Activated CD4-positive, alpha-beta memory T cell treated with anti-CD3 and anti-CD28 coated beads, Interleukin-2, amount 10 ng/mL, durations not matched to agents 7 days and 5 days (primary cell): Measurements from ENCODE around the gene SH2D5. TPM values are rescaled to one million over a fixed set of nuclear protein-coding genes. Genes with fewer than 3 reads are reported as not detected.

Experiments
- CTCF ChIA-PET: fragments of 350-600 bp; sonication (Branson Sonifier 250); formaldehyde crosslinking; loops from one replicate; lab custom pipeline; 2021; ENCODE audit warnings: antibody characterized with exemption, inconsistent platforms; lab: Charles Lee
- POLR2A ChIA-PET: fragments of 350-600 bp; sonication (Branson Sonifier 250); formaldehyde crosslinking; loops from one replicate; lab custom pipeline; 2021; ENCODE audit warnings: antibody characterized with exemption; lab: Charles Lee
- DNase-seq: peaks from one replicate; pipeline ENCODE4 v3.0.0-alpha.2; 2020
- H3K27ac Mint-ChIP-seq: one replicate; pipeline ENCODE4 v1.8.0; 2021; ENCODE audit warnings: mild to moderate bottlenecking, mixed read lengths
- H3K27me3 Mint-ChIP-seq: one replicate; pipeline ENCODE4 v1.8.0; 2021; ENCODE audit warnings: mixed read lengths
- H3K36me3 Mint-ChIP-seq: one replicate; pipeline ENCODE4 v1.8.0; 2021; ENCODE audit warnings: low read depth, mixed read lengths
- H3K4me1 Mint-ChIP-seq: one replicate; pipeline ENCODE4 v1.8.0; 2021; ENCODE audit warnings: mixed read lengths
- H3K4me3 Mint-ChIP-seq: one replicate; pipeline ENCODE4 v1.8.0; 2021; ENCODE audit warnings: mild to moderate bottlenecking, mixed read lengths
- H3K9me3 Mint-ChIP-seq: one replicate; pipeline ENCODE4 v1.8.0; 2021; ENCODE audit warnings: mixed read lengths
- total RNA-seq, 2 experiments: library from RNA; stranded (reverse); gene quantifications; one replicate each; pipeline ENCODE4 v1.2.3, GENCODE V29; 2021

Gene SH2D5
- total RNA-seq, 2 experiments from 2014 or later, result 0.23 TPM; not detected in 1

- Mint-ChIP-seq H3K27me3 (peaks cover 8% of the 10 kb centered on the region), H3K27ac (no peak overlapping the region), H3K4me3 (peak overlapping the region; percentile 79), H3K4me1 (peaks cover 12% of the 10 kb centered on the region), H3K9me3 (no peaks in the 10 kb centered on the region), H3K36me3 (no peaks in the 10 kb centered on the region)
- no peak for DNase-seq
- ChIA-PET CTCF (interaction anchor here (1.2 to 3.9 kb wide), 3 partner anchors 34 to 500 kb away, joined by 3 to 52 read pairs (median 3); no protein-coding TSS in a partner anchor), POLR2A (no interaction called here)
Measured at GRCh38 chr1:20695515-20695914, 37.0 kb downstream of the SH2D5 start.

DNA sequence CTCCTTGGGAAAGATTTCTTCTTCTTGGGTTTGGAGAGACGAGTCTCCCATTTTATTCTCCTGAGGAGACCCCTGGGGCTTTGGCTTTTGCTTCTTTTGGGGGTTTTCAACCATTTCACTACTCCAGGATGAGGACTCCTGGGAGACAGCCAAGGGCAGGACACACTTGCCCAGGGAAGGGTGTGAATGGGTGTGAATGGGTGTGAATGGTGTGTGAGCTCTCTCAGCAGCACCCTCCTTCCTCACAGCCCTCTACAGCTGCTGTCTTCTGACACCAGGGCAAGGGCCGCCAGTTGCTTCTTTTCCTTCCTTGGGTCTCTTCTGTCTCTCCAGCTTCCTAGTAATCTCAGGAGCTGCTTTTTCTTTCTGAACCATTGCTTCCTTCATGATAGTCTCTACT lies 38.9 kb downstream of the SH2D5 start:
- no peaks in the 10 kb centered on the region for H3K36me3 Mint-ChIP-seq
- peaks cover 12% of the 10 kb centered on the region for H3K4me1 Mint-ChIP-seq
- H3K9me3 Mint-ChIP-seq, result no peaks in the 10 kb centered on the region
- H3K4me3 Mint-ChIP-seq, result no peak overlapping the region
- DNase-seq, result no peak
- H3K27me3 Mint-ChIP-seq, result peaks cover 8% of the 10 kb centered on the region
- ChIA-PET CTCF (interaction anchor here (1.2 to 1.7 kb wide), 2 partner anchors 35 to 94 kb away, joined by 3 read pairs; no protein-coding TSS in a partner anchor), POLR2A (no interaction called here)
- no peak overlapping the region for H3K27ac Mint-ChIP-seq

- Mint-ChIP-seq H3K27ac (no peak overlapping the region), H3K4me1 (peaks cover 10% of the 10 kb centered on the region), H3K9me3 (no peaks in the 10 kb centered on the region), H3K4me3 (no peak overlapping the region), H3K36me3 (no peaks in the 10 kb centered on the region), H3K27me3 (peaks cover 9% of the 10 kb centered on the region)
- ChIA-PET POLR2A (interaction anchor here (1.2 to 1.7 kb wide), 2 partner anchors 94 to 499 kb away, joined by 3 to 4 read pairs; no protein-coding TSS in a partner anchor), CTCF (interaction anchor here (0.8 to 1.5 kb wide), 3 partner anchors 12 to 503 kb away, joined by 3 to 6 read pairs (median 3); no protein-coding TSS in a partner anchor)
- DNase-seq, result no peak
Measured at GRCh38 chr1:20691872-20692271, 40.6 kb downstream of the SH2D5 start.

GRCh38 chr1:20689645-20690056 lies 42.9 kb downstream of the SH2D5 start:
- DNase-seq, result no peak
- H3K4me1 Mint-ChIP-seq, result no peaks in the 10 kb centered on the region
- H3K27me3 Mint-ChIP-seq, result peaks cover 16% of the 10 kb centered on the region
- no peaks in the 10 kb centered on the region for H3K36me3 Mint-ChIP-seq
- no peak overlapping the region for H3K27ac Mint-ChIP-seq
- H3K9me3 Mint-ChIP-seq, result no peaks in the 10 kb centered on the region
- ChIA-PET POLR2A (no interaction called here), CTCF (interaction anchor here (1.0 kb wide), 1 partner anchor 28 kb away, joined by 3 read pairs; the partner anchor contains the start of gene DDOST)
- H3K4me3 Mint-ChIP-seq, result no peak overlapping the region

DNA sequence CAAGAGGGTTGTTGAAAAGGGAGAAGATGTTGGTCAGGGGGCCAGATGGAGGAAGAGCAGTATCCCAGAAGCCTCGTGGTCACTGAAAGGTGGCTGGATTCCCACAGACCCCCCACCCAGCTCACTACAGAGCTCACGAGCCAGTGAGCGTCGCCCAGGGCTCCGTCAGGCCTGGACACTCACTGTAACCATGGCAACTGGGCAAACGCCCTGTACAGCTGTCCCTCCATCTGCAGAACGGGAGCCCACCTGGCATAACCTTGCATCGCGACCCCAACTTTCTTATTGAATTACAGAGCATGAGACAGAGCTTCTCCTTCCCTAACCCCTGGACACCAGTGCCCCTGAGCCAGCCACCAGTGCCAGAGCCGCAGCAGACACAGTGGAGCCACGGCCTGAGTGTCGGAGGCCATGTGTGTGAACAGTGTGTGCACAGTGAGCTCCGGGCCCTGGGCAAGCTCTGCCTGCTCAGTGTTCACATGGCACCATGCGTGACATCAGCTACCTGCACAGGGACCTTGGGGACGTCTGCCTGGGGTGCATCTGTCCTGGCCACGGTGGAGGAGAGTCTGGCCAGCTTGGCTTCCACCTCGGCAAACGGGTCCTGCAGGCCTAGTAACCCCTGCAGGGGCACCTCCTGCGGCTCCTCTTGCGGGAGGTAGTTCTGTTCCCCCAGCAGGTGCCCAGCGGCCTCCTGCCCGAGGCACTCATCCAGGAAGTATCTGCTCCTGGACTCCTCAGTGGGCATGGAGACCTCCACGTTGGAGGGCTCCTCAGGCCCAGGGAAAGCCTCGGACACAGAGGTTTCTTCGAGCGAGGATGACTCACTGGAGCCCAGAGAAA lies 45.4 kb downstream of the SH2D5 start:
- ChIA-PET POLR2A (interaction anchor here (0.6 kb wide), 1 partner anchor 11 kb away, joined by 3 read pairs; no protein-coding TSS in a partner anchor), CTCF (interaction anchor here (2.5 kb wide), 1 partner anchor 10 kb away, joined by 6 read pairs; no protein-coding TSS in a partner anchor)
- no peak overlapping the region for H3K27ac Mint-ChIP-seq
- H3K4me3 Mint-ChIP-seq, result no peak overlapping the region
- H3K36me3 Mint-ChIP-seq, result no peaks in the 10 kb centered on the region
- no peak for DNase-seq
- H3K27me3 Mint-ChIP-seq, result peaks cover 25% of the 10 kb centered on the region
- no peaks in the 10 kb centered on the region for H3K9me3 Mint-ChIP-seq
- no peaks in the 10 kb centered on the region for H3K4me1 Mint-ChIP-seq

DNA sequence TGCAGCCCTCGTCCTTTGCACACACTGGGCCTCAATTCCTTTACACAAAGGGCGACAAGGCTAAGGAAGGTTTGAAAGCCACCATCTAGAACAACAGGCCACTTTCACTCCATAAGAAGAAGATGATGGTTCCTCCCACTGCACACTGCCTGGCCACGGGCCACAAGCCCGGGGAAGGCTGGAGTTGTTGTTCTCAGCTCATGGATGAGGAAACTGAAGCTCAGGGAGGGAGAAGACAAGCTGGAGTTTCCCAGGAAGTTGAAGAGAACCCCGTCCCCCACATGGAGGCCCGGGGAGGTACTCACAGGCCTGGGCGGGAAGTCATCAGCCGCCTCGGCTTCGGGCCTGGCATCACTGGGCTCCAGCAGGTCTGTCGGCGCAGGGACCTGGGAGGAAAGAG lies 46.8 kb downstream of the SH2D5 start:
- no peaks in the 10 kb centered on the region for H3K9me3 Mint-ChIP-seq
- H3K27me3 Mint-ChIP-seq, result peaks cover 32% of the 10 kb centered on the region
- H3K4me3 Mint-ChIP-seq, result no peak overlapping the region
- no peaks in the 10 kb centered on the region for H3K36me3 Mint-ChIP-seq
- H3K4me1 Mint-ChIP-seq, result no peaks in the 10 kb centered on the region
- ChIA-PET CTCF (no interaction called here), POLR2A (no interaction called here)
- DNase-seq, result no peak
- H3K27ac Mint-ChIP-seq, result no peak overlapping the region

GRCh38 chr1:20685099-20685662 lies 47.3 kb downstream of the SH2D5 start:
- no peak overlapping the region for H3K27ac Mint-ChIP-seq
- no peaks in the 10 kb centered on the region for H3K4me1 Mint-ChIP-seq
- peaks cover 36% of the 10 kb centered on the region for H3K27me3 Mint-ChIP-seq
- H3K36me3 Mint-ChIP-seq, result no peaks in the 10 kb centered on the region
- CTCF ChIA-PET, result no interaction called here
- no peaks in the 10 kb centered on the region for H3K9me3 Mint-ChIP-seq
- no peak for DNase-seq
- no peak overlapping the region for H3K4me3 Mint-ChIP-seq
- POLR2A ChIA-PET, result no interaction called here

DNA sequence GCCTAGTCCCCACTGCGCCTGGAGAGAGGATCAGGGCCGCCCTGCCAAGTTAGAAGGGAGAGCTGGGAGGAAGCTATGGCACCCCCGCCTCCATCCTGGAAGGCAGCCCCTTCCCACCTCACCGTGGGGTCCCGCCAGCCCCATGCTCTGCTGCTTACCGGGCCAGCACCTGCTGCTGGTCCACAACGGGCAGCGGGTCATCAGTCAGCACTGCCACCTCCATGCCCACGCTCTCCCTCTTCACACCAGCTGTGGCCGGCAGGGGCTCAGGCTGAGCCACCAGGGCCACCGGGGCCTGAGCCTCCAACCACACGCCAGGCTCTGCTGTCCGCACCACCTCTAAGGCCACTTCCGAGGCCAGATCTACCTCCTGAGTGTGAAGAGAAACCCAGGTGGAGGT lies 47.9 kb downstream of the SH2D5 start:
- Mint-ChIP-seq H3K36me3 (no peaks in the 10 kb centered on the region), H3K27me3 (peaks cover 40% of the 10 kb centered on the region), H3K4me1 (no peaks in the 10 kb centered on the region), H3K4me3 (no peak overlapping the region), H3K27ac (no peak overlapping the region), H3K9me3 (no peaks in the 10 kb centered on the region)
- ChIA-PET POLR2A (no interaction called here), CTCF (no interaction called here)
- DNase-seq, result no peak

GRCh38 chr1:20684050-20684620 lies 48.4 kb downstream of the SH2D5 start:
- Mint-ChIP-seq H3K27me3 (peaks cover 44% of the 10 kb centered on the region), H3K27ac (no peak overlapping the region), H3K4me1 (no peaks in the 10 kb centered on the region), H3K36me3 (no peaks in the 10 kb centered on the region), H3K9me3 (no peaks in the 10 kb centered on the region), H3K4me3 (no peak overlapping the region)
- ChIA-PET CTCF (no interaction called here), POLR2A (no interaction called here)
- DNase-seq, result no peak

- peaks cover 4% of the 10 kb centered on the region for H3K4me1 Mint-ChIP-seq
- H3K27me3 Mint-ChIP-seq, result peaks cover 48% of the 10 kb centered on the region
- H3K9me3 Mint-ChIP-seq, result no peaks in the 10 kb centered on the region
- no peak overlapping the region for H3K27ac Mint-ChIP-seq
- no peak for DNase-seq
- no peaks in the 10 kb centered on the region for H3K36me3 Mint-ChIP-seq
- ChIA-PET CTCF (no interaction called here), POLR2A (no interaction called here)
- no peak overlapping the region for H3K4me3 Mint-ChIP-seq
Measured at GRCh38 chr1:20683614-20684013, 48.9 kb downstream of the SH2D5 start.

- no peak overlapping the region for H3K27ac Mint-ChIP-seq
- H3K4me1 Mint-ChIP-seq, result peaks cover 10% of the 10 kb centered on the region
- H3K36me3 Mint-ChIP-seq, result no peaks in the 10 kb centered on the region
- DNase-seq, result no peak
- H3K27me3 Mint-ChIP-seq, result peaks cover 52% of the 10 kb centered on the region
- H3K4me3 Mint-ChIP-seq, result no peak overlapping the region
- CTCF ChIA-PET, result no interaction called here
- H3K9me3 Mint-ChIP-seq, result peaks cover 4% of the 10 kb centered on the region
- POLR2A ChIA-PET, result no interaction called here
Measured at GRCh38 chr1:20682571-20683236, 49.8 kb downstream of the SH2D5 start.

DNA sequence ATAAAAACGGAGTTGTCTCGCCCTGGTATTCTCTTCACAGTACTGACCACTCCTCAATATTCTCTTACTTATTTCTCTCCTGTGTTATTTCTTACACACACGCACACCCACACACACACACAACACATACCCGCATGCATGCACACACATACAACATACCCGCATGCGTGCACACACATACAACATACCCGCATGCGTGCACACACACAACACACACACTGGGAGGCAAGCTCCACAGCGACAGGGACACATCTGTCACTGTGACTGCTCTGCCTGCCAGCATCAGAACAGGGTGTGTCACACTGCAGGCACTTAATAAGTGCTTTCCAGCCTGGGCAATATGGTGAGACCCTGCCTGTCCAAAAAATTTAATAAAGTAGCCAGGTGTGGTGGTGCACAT lies 50.5 kb downstream of the SH2D5 start:
- ChIA-PET CTCF (no interaction called here), POLR2A (no interaction called here)
- Mint-ChIP-seq H3K27me3 (peaks cover 59% of the 10 kb centered on the region), H3K4me1 (peaks cover 10% of the 10 kb centered on the region), H3K27ac (no peak overlapping the region), H3K9me3 (peaks cover 5% of the 10 kb centered on the region), H3K36me3 (no peaks in the 10 kb centered on the region), H3K4me3 (no peak overlapping the region)
- DNase-seq, result no peak
